ENCODE measurements around the gene SFI1.

SFI1 gene

GRCh38 chr22:31579835-31580242, 83.5 kb downstream of the SFI1 start:
- no peak for TF ChIP-seq TEAD4 (IDR thresholded peaks at IDR 0.05)
- TF ChIP-seq CEBPB (IDR thresholded peaks at IDR 0.05): no peak
- TF ChIP-seq EGR1 (IDR thresholded peaks at IDR 0.05): no peak
- TF ChIP-seq TCF12 (IDR thresholded peaks at IDR 0.05; ENCODE audit: low read depth): no peak
- TF ChIP-seq REST (IDR thresholded peaks at IDR 0.05; ENCODE audit: low read depth): no peak
- TF ChIP-seq YY1 (IDR thresholded peaks at IDR 0.05; ENCODE audit: low read depth): no peak
- no peak for TF ChIP-seq EP300 (IDR thresholded peaks at IDR 0.05; ENCODE audit: borderline replicate concordance)
- TF ChIP-seq USF1 (IDR thresholded peaks at IDR 0.05): no peak
- no peak for TF ChIP-seq TAF1 (IDR thresholded peaks at IDR 0.05; ENCODE audit: low read depth)
- TF ChIP-seq FOXM1 (IDR thresholded peaks at IDR 0.05; ENCODE audit: borderline replicate concordance, low read depth): no peak
- no peak for TF ChIP-seq NFIC (IDR thresholded peaks at IDR 0.05)
- TF ChIP-seq CREB1 (IDR thresholded peaks at IDR 0.05; ENCODE audit: low read depth): no peak
- no peak for TF ChIP-seq MAX (IDR thresholded peaks at IDR 0.05)
- TF ChIP-seq RAD21 (IDR thresholded peaks at IDR 0.05; ENCODE audit: low read depth): no peak
- no peak for TF ChIP-seq ZBTB7A (IDR thresholded peaks at IDR 0.05; ENCODE audit: low read depth)

- TF ChIP-seq TCF12 (IDR thresholded peaks at IDR 0.05; ENCODE audit: low read depth): no peak
- TF ChIP-seq CREB1 (IDR thresholded peaks at IDR 0.05; ENCODE audit: low read depth): no peak
- TF ChIP-seq MAX (IDR thresholded peaks at IDR 0.05): no peak
- TF ChIP-seq TAF1 (IDR thresholded peaks at IDR 0.05; ENCODE audit: low read depth): no peak
- no peak for TF ChIP-seq FOXM1 (IDR thresholded peaks at IDR 0.05; ENCODE audit: borderline replicate concordance, low read depth)
- TF ChIP-seq NFIC (IDR thresholded peaks at IDR 0.05): no peak
- TF ChIP-seq EP300 (IDR thresholded peaks at IDR 0.05; ENCODE audit: borderline replicate concordance): no peak
- no peak for TF ChIP-seq USF1 (IDR thresholded peaks at IDR 0.05)
- TF ChIP-seq RAD21 (IDR thresholded peaks at IDR 0.05; ENCODE audit: low read depth): no peak
- no peak for TF ChIP-seq YY1 (IDR thresholded peaks at IDR 0.05; ENCODE audit: low read depth)
- no peak for TF ChIP-seq CEBPB (IDR thresholded peaks at IDR 0.05)
- TF ChIP-seq TEAD4 (IDR thresholded peaks at IDR 0.05): no peak
- no peak for TF ChIP-seq REST (IDR thresholded peaks at IDR 0.05; ENCODE audit: low read depth)
- no peak for TF ChIP-seq EGR1 (IDR thresholded peaks at IDR 0.05)
- TF ChIP-seq ZBTB7A (IDR thresholded peaks at IDR 0.05; ENCODE audit: low read depth): no peak
Observed at GRCh38 chr22:31583861-31584485, 87.6 kb downstream of the SFI1 start.

GRCh38 chr22:31584804-31585160, 88.4 kb downstream of the SFI1 start:
- TF ChIP-seq NFIC (IDR thresholded peaks at IDR 0.05): no peak
- no peak for TF ChIP-seq USF1 (IDR thresholded peaks at IDR 0.05)
- TF ChIP-seq REST (IDR thresholded peaks at IDR 0.05; ENCODE audit: low read depth): no peak
- no peak for TF ChIP-seq RAD21 (IDR thresholded peaks at IDR 0.05; ENCODE audit: low read depth)
- no peak for TF ChIP-seq TEAD4 (IDR thresholded peaks at IDR 0.05)
- no peak for TF ChIP-seq TAF1 (IDR thresholded peaks at IDR 0.05; ENCODE audit: low read depth)

- TF ChIP-seq TEAD4 (IDR thresholded peaks at IDR 0.05): no peak
- no peak for TF ChIP-seq EGR1 (IDR thresholded peaks at IDR 0.05)
- no peak for TF ChIP-seq YY1 (IDR thresholded peaks at IDR 0.05; ENCODE audit: low read depth)
- no peak for TF ChIP-seq REST (IDR thresholded peaks at IDR 0.05; ENCODE audit: low read depth)
- TF ChIP-seq USF1 (IDR thresholded peaks at IDR 0.05): no peak
- no peak for TF ChIP-seq MAX (IDR thresholded peaks at IDR 0.05)
- no peak for TF ChIP-seq NFIC (IDR thresholded peaks at IDR 0.05)
- no peak for TF ChIP-seq EP300 (IDR thresholded peaks at IDR 0.05; ENCODE audit: borderline replicate concordance)
- TF ChIP-seq CREB1 (IDR thresholded peaks at IDR 0.05; ENCODE audit: low read depth): no peak
- TF ChIP-seq FOXM1 (IDR thresholded peaks at IDR 0.05; ENCODE audit: borderline replicate concordance, low read depth): no peak
- TF ChIP-seq TCF12 (IDR thresholded peaks at IDR 0.05; ENCODE audit: low read depth): no peak
- TF ChIP-seq CEBPB (IDR thresholded peaks at IDR 0.05): no peak
- TF ChIP-seq RAD21 (IDR thresholded peaks at IDR 0.05; ENCODE audit: low read depth): no peak
- no peak for TF ChIP-seq TAF1 (IDR thresholded peaks at IDR 0.05; ENCODE audit: low read depth)
- TF ChIP-seq ZBTB7A (IDR thresholded peaks at IDR 0.05; ENCODE audit: low read depth): no peak
Observed at GRCh38 chr22:31585161-31585859, 89.0 kb downstream of the SFI1 start.
